Natural killer cell (primary cell): ENCODE data around the gene NDUFB6. TPM values are rescaled to one million over a fixed set of nuclear protein-coding genes. Genes with fewer than 3 reads are reported as not detected.

Source experiments
- ATAC-seq, 3 donors: fragments of 150-1000 bp in 2 of 3; fragments of 200-7000 bp in 1 of 3; cut with Tn5 transposase; 1 replicate in 1 of 3; 2 replicates in 2 of 3; pipeline ENCODE4 v1.10.0; 2021; ENCODE audit warnings: mild to moderate bottlenecking in 2 of 3, moderate library complexity in 2 of 3
- DNase-seq, 2 donors: peaks; one replicate each; pipeline versions ENCODE4 v3.0.0 to v3.0.0-alpha.2; 2013 to 2021; ENCODE audit warnings: mixed read lengths in 1 of 2
- H3K27ac ChIP-seq: one replicate; pipeline ENCODE4 v1.5.1; 2013; ENCODE audit warnings: mild to moderate bottlenecking, low read length
- H3K27me3 ChIP-seq: one replicate; pipeline ENCODE4 v1.6.1; 2013; ENCODE audit warnings: low read length; ENCODE audit not compliant: control insufficient read depth, insufficient read depth
- H3K36me3 ChIP-seq: one replicate; pipeline ENCODE4 v1.6.1; 2013; ENCODE audit warnings: low read length; ENCODE audit not compliant: control insufficient read depth, insufficient read depth
- H3K4me1 ChIP-seq: one replicate; pipeline ENCODE4 v1.6.1; 2013; ENCODE audit warnings: low read length; ENCODE audit not compliant: control insufficient read depth, insufficient read depth
- H3K4me3 ChIP-seq: one replicate; pipeline ENCODE4 v1.5.1; 2013; ENCODE audit warnings: low read length
- H3K9me3 ChIP-seq: one replicate; pipeline ENCODE4 v1.6.1; 2013; ENCODE audit warnings: low read length; ENCODE audit not compliant: control insufficient read depth, insufficient read depth
- H3K27ac Mint-ChIP-seq, 2 donors: one replicate each; pipeline ENCODE4 v1.8.0; 2022; ENCODE audit warnings: mild to moderate bottlenecking in 2 of 2, mixed read lengths in 2 of 2, moderate library complexity in 1 of 2
- H3K27me3 Mint-ChIP-seq, 2 donors: one replicate each; pipeline ENCODE4 v1.8.0; 2022; ENCODE audit warnings: low read depth in 2 of 2, mixed read lengths in 2 of 2
- H3K36me3 Mint-ChIP-seq: one replicate; pipeline ENCODE4 v1.8.0; 2022; ENCODE audit warnings: mixed read lengths
- H3K4me1 Mint-ChIP-seq, 2 donors: one replicate each; pipeline ENCODE4 v1.8.0; 2022; ENCODE audit warnings: mixed read lengths in 2 of 2
- H3K4me3 Mint-ChIP-seq: one replicate; pipeline ENCODE4 v1.8.0; 2022; ENCODE audit warnings: mild to moderate bottlenecking, moderate library complexity, mixed read lengths
- H3K9me3 Mint-ChIP-seq, 2 donors: one replicate each; pipeline ENCODE4 v1.8.0; 2022; ENCODE audit warnings: mixed read lengths in 2 of 2
- WGBS: methylation state at CpG from one replicate; pipeline ENCODE4 v1.1.7; 2013; ENCODE audit warnings: missing lambda C conversion rate; ENCODE audit not compliant: insufficient coverage; 5-methylcytosine and 5-hydroxymethylcytosine counted together
- intact Hi-C: fragments of 100-400 bp; cut with micrococcal nuclease; formaldehyde crosslinking; loops from one replicate; pipeline ENCODE4 v1.14.2; 2022
- total RNA-seq, 4 donors: library from RNA; stranded (reverse); fragments of 120-200 nt in 1 of 4; gene quantifications; one replicate each; pipeline versions ENCODE4 v1.2.3 to v1.2.4, GENCODE V29; 2013 to 2022
- TF ChIP-seq, protein P1 (sequence below): fragments of 200-600 bp; IDR thresholded peaks from one replicate; pipeline ENCODE4 v1.8.0; 2022; ENCODE audit warnings: antibody characterized with exemption

NDUFB6 gene
- total RNA-seq, 3 donors from 2014 or later (not counting 1 experiment from before 2014, with no cell fraction given): 12.6 to 14.6 (median 13.3) TPM

DNA sequence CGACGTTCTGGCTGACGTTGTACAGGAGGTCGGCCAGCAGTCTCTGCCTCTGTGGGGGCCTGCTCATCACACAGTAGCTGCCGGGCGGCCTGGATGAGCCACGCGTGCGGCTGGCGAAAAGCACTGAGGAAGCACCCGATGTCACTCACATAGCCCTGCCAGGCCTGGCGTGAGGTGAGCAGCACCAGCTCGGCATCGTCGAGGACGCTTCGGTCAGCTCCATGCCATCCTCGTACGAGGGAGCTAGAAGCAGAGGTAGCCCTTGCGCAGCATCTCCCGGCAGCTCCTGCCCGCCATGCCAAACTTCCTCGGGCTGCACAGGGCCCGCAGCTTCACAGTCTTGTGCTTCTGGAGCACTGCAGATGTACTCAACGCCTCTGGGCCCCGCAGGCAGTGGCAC, 6.2 kb downstream of the NDUFB6 start:
- 97% methylated on average over 26 of the region's 26 CpGs for WGBS
- Histone ChIP-seq H3K9me3 (no peaks in the 10 kb centered on the region), H3K36me3 (peaks cover 20% of the 10 kb centered on the region), H3K27me3 (no peaks in the 10 kb centered on the region), H3K4me3 (no peak overlapping the region), H3K4me1 (peaks cover under 1% of the 10 kb centered on the region), H3K27ac (no peak overlapping the region)
- Mint-ChIP-seq H3K36me3 (no peaks in the 10 kb centered on the region), H3K4me3 (no peak overlapping the region), H3K9me3 (no peaks in the 10 kb centered on the region), H3K27me3 (no peaks in the 10 kb centered on the region), H3K27ac (peak overlapping the region; percentile 56 to 81), H3K4me1 (peaks cover 14 to 26% of the 10 kb centered on the region in 2 donors)
- ATAC-seq (no peak), DNase-seq (no peak)
- intact Hi-C loops: no loop called here
- TF ChIP-seq, protein P1, sequence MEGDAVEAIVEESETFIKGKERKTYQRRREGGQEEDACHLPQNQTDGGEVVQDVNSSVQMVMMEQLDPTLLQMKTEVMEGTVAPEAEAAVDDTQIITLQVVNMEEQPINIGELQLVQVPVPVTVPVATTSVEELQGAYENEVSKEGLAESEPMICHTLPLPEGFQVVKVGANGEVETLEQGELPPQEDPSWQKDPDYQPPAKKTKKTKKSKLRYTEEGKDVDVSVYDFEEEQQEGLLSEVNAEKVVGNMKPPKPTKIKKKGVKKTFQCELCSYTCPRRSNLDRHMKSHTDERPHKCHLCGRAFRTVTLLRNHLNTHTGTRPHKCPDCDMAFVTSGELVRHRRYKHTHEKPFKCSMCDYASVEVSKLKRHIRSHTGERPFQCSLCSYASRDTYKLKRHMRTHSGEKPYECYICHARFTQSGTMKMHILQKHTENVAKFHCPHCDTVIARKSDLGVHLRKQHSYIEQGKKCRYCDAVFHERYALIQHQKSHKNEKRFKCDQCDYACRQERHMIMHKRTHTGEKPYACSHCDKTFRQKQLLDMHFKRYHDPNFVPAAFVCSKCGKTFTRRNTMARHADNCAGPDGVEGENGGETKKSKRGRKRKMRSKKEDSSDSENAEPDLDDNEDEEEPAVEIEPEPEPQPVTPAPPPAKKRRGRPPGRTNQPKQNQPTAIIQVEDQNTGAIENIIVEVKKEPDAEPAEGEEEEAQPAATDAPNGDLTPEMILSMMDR: no peak

DNA sequence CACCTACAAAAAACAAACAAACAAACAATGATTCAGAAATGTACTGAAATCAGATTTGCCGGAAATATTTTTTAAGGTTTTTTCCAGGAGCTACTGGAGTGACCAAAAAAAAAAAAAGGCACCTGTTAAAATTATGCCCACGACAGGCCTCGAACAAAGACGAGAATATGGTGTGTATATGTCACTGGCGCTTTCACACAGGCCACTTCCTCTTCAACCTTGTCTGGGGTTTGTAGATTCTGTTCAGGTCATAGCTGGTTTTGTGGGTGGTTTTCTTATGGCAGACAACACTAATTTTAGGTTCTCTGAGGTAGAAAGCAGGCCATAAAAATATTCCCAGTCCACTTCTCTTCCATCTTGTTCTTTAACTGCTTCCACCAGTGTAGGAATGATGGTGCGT, 7.0 kb downstream of the NDUFB6 start:
- no peaks in the 10 kb centered on the region for H3K9me3 Mint-ChIP-seq
- TF ChIP-seq, protein P1: no peak
- WGBS: 58% methylated on average over 6 of the region's 6 CpGs
- Histone ChIP-seq H3K27me3 (no peaks in the 10 kb centered on the region), H3K9me3 (no peaks in the 10 kb centered on the region), H3K4me3 (no peak overlapping the region), H3K4me1 (no peaks in the 10 kb centered on the region), H3K27ac (no peak overlapping the region), H3K36me3 (peaks cover 20% of the 10 kb centered on the region)
- H3K36me3 Mint-ChIP-seq: no peaks in the 10 kb centered on the region
- intact Hi-C loops: no loop called here
- no peak overlapping the region for H3K4me3 Mint-ChIP-seq
- H3K27ac Mint-ChIP-seq: peak overlapping the region; percentile 56 to 81
- no peak for DNase-seq
- H3K4me1 Mint-ChIP-seq: peaks cover 12 to 27% of the 10 kb centered on the region in 2 donors
- H3K27me3 Mint-ChIP-seq: no peaks in the 10 kb centered on the region
- ATAC-seq: peak; percentile 58 to 72 (median 72)

DNA sequence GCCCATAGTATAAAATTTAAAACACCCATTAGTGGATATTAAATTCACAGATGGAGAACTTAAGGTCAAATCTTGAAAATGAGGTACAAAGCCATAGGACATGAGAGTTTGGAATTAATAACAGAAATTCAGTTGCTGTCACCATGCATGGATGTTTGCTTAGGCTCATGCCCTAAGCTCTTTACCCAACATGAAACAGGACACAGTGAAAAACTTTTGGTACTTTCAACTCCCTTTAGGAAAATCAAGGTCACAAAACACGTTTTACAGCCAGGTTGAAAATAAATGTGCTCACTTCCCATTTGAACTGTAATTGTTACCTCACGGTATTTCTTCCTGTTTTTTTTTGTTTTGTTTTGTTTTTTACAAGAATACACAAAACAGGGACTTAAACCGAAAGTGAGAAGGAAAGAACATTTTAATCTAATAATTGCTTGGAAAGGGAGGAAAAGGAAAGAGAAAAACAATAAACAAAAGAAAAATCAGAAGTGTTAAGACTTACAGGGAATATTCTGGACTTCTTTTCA, 14.5 kb downstream of the NDUFB6 start:
- H3K27me3 ChIP-seq: no peaks in the 10 kb centered on the region
- Mint-ChIP-seq H3K4me1 (peaks cover 12 to 15% of the 10 kb centered on the region in 2 donors), H3K27me3 (no peaks in the 10 kb centered on the region), H3K36me3 (no peaks in the 10 kb centered on the region), H3K4me3 (no peak overlapping the region), H3K27ac (no peak overlapping the region), H3K9me3 (no peaks in the 10 kb centered on the region)
- intact Hi-C loops: loop anchor here (10.0 kb wide), 1 partner anchor 736 kb away; the partner anchor contains the start of gene NFX1
- WGBS: 15% methylated on average over 1 of the region's 3 CpGs
- H3K27ac ChIP-seq: no peak overlapping the region
- H3K9me3 ChIP-seq: no peaks in the 10 kb centered on the region
- TF ChIP-seq, protein P1: no peak
- H3K4me3 ChIP-seq: no peak overlapping the region
- no peaks in the 10 kb centered on the region for H3K36me3 ChIP-seq
- ATAC-seq (no peak), DNase-seq (no peak)
- no peaks in the 10 kb centered on the region for H3K4me1 ChIP-seq

DNA sequence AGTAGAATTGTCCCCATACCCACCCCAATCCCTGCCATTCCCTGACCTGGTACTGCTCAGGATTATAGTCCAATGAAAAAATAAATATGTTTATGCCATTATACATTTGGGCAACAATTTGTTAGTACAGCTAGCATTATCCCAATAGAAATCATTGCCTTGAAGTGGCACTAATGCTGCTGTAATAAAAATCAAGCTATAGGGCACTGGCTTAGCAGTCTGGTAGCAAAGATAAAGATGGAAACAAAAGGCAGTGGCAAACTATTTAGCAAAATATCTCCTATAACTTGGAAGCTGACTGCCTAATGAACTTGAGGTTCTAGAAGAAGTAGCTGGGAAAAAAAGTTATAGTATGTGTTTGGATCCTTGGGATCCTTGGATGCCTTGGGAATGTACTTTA, 18.4 kb downstream of the NDUFB6 start:
- TF ChIP-seq, protein P1: no peak
- no peaks in the 10 kb centered on the region for H3K9me3 Mint-ChIP-seq
- ATAC-seq (no peak), DNase-seq (no peak)
- peaks cover 24% of the 10 kb centered on the region for H3K4me1 ChIP-seq
- peaks cover 38 to 44% of the 10 kb centered on the region in 2 donors for H3K4me1 Mint-ChIP-seq
- H3K27me3 Mint-ChIP-seq: no peaks in the 10 kb centered on the region
- H3K9me3 ChIP-seq: no peaks in the 10 kb centered on the region
- peak overlapping the region; percentile 28 to 97 for H3K27ac Mint-ChIP-seq
- no peak overlapping the region for H3K27ac ChIP-seq
- H3K4me3 Mint-ChIP-seq: no peak overlapping the region
- no peaks in the 10 kb centered on the region for H3K27me3 ChIP-seq
- no peak overlapping the region for H3K4me3 ChIP-seq
- H3K36me3 ChIP-seq: no peaks in the 10 kb centered on the region
- intact Hi-C loops: loop anchor here (10.0 kb wide), 1 partner anchor 740 kb away; the partner anchor contains the start of gene NFX1
- H3K36me3 Mint-ChIP-seq: no peaks in the 10 kb centered on the region
